Esophagus squamous epithelium (tissue), 5 donors: ENCODE measurements around the gene HK2. TPM values are rescaled to one million over a fixed set of nuclear protein-coding genes. Genes with fewer than 3 reads are reported as not detected.
"Not testable (repeated sequence)": the region's sequence is repeated elsewhere in the genome, so short reads cannot be mapped to it uniquely, and the experiment has no call there.

Experiments used
- DNase-seq: peaks from one replicate; lab custom pipeline; 2025; lab: John Stamatoyannopoulos, UW
- H3K27ac ChIP-seq, 4 donors: fragments of 200-600 bp; sonication (generic); one replicate each; pipeline ENCODE4 v1.5.1; 2016 to 2019; ENCODE audit warnings: mild to moderate bottlenecking in 1 of 4
- H3K27me3 ChIP-seq, 4 donors: fragments of 200-600 bp; sonication (generic); 1 replicate in 3 of 4; 2 replicates in 1 of 4; pipeline versions ENCODE4 v1.5.1 to v1.6.0; 2017 to 2021; ENCODE audit warnings: antibody characterized with exemption in 1 of 4
- H3K36me3 ChIP-seq, 3 donors: fragments of 200-600 bp; sonication (generic); one replicate each; pipeline ENCODE4 v1.5.1; 2016 to 2019
- H3K4me1 ChIP-seq, 3 donors: fragments of 200-600 bp; sonication (generic); one replicate each; pipeline ENCODE4 v1.5.1; 2017 to 2019
- H3K4me3 ChIP-seq, 4 donors: fragments of 200-600 bp; sonication (generic); 1 replicate in 3 of 4; 2 replicates in 1 of 4; pipeline ENCODE4 v1.5.1; 2016 to 2019; ENCODE audit warnings: mild to moderate bottlenecking in 2 of 4, moderate library complexity in 1 of 4
- H3K9me3 ChIP-seq, 3 donors: fragments of 200-600 bp; sonication (generic); one replicate each; pipeline ENCODE4 v1.5.1; 2016 to 2019
- POLR2A ChIP-seq, 4 donors: fragments of 450-650 bp; IDR thresholded peaks; one replicate each; pipeline ENCODE4 v1.6.1; 2017; ENCODE audit warnings: antibody characterized with exemption in 4 of 4, mild to moderate bottlenecking in 4 of 4, moderate library complexity in 3 of 4
- WGBS, 2 donors: methylation state at CpG; one replicate each; pipeline ENCODE4 v1.1.5; 2018; 5-methylcytosine and 5-hydroxymethylcytosine counted together
- intact Hi-C: fragments of 100-400 bp; cut with DNase I; formaldehyde crosslinking; loops from one replicate; pipeline ENCODE4 v1.15.0; 2022
- total RNA-seq, 4 donors: library from RNA; depleted of rRNA; stranded (reverse); fragments of >200 nt; gene quantifications; one replicate each; pipeline ENCODE4 v1.1.0, GENCODE V29; 2016
- TF ChIP-seq, protein P1 (sequence below), 6 experiments: fragments of 450-650 bp in 4 of 6; fragments of 200-600 bp in 2 of 6; sonication (generic) in 2 of 6; IDR thresholded peaks; one replicate each; pipeline ENCODE4 v1.5.1; 2016 to 2019; ENCODE audit warnings: antibody characterized with exemption in 6 of 6, mild to moderate bottlenecking in 4 of 6, moderate library complexity in 4 of 6
- donor health status: DM: yes; HTN: yes; CAD: no.

The HK2 gene
- total RNA-seq, 4 donors from 2014 or later: 11.2 to 45.4 (median 25.1) TPM

DNA sequence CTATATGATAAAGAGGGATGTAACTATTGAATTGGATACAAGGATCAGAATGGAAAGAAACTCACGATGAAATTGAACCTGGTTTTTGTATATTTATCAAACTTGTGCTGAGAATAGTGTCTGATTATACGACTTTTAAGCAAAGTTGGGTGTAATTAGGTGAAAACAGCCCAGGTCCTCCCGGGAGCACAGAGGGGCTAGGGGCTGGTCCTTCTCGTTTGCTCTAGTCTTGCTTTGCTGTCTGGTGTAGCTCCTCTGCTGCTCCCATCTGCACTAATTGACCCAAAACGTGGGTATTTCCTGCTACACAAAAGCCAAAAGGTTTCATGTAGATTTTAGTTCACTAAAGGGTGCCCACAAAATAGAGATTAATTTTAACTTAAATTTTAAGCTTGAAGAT is 58.7 kb downstream of the HK2 start:
- Histone ChIP-seq H3K36me3 (peaks cover 0 to 39% (median 0%) of the 10 kb centered on the region in 3 donors), H3K27me3 (no peaks in the 10 kb centered on the region), H3K27ac (no peak overlapping the region), H3K4me1 (peaks cover 0 to 11% (median 0%) of the 10 kb centered on the region in 3 donors), H3K4me3 (no peak overlapping the region), H3K9me3 (no peaks in the 10 kb centered on the region)
- no peak for DNase-seq
- intact Hi-C loops: no loop called here
- no peak for TF ChIP-seq POLR2A (IDR thresholded peaks at IDR 0.05)
- TF ChIP-seq, protein P1, sequence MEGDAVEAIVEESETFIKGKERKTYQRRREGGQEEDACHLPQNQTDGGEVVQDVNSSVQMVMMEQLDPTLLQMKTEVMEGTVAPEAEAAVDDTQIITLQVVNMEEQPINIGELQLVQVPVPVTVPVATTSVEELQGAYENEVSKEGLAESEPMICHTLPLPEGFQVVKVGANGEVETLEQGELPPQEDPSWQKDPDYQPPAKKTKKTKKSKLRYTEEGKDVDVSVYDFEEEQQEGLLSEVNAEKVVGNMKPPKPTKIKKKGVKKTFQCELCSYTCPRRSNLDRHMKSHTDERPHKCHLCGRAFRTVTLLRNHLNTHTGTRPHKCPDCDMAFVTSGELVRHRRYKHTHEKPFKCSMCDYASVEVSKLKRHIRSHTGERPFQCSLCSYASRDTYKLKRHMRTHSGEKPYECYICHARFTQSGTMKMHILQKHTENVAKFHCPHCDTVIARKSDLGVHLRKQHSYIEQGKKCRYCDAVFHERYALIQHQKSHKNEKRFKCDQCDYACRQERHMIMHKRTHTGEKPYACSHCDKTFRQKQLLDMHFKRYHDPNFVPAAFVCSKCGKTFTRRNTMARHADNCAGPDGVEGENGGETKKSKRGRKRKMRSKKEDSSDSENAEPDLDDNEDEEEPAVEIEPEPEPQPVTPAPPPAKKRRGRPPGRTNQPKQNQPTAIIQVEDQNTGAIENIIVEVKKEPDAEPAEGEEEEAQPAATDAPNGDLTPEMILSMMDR (IDR thresholded peaks at IDR 0.05): no peak
- WGBS, 2 donors: 81 to 87% methylated on average over 5 of the region's 5 CpGs

DNA sequence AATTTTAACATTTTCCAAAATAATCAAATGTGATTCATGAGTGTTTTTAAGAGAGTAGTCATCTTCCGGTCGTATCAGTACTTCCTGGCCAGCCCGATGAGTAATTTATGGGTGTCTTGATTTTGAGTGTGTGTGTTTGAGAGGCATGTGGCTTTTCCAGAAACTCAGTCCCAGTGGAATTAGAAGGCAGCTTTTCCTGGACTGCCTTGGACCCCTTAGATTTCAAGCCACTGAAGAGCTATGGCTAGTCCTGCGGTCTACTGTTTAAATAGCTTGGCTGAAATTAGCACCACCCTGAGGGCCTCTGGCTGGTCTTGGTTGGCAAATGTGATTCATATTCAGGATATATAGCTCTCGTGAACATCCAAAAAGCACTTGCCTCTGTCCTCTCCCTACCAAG is 59.4 kb downstream of the HK2 start:
- H3K9me3 ChIP-seq: no peaks in the 10 kb centered on the region
- no peak for TF ChIP-seq POLR2A (IDR thresholded peaks at IDR 0.05)
- TF ChIP-seq, protein P1 (IDR thresholded peaks at IDR 0.05): no peak
- intact Hi-C loops: no loop called here
- no peak overlapping the region for H3K4me3 ChIP-seq
- peaks cover 0 to 32% (median 0%) of the 10 kb centered on the region in 3 donors for H3K36me3 ChIP-seq
- H3K27ac ChIP-seq: peak overlapping the region in 2 of 4 donors; percentile 18 to 25
- peaks cover 0 to 12% (median 0%) of the 10 kb centered on the region in 3 donors for H3K4me1 ChIP-seq
- no peak for DNase-seq
- no peaks in the 10 kb centered on the region for H3K27me3 ChIP-seq
- 25 to 27% methylated on average over 5 of the region's 5 CpGs for WGBS, 2 donors

DNA sequence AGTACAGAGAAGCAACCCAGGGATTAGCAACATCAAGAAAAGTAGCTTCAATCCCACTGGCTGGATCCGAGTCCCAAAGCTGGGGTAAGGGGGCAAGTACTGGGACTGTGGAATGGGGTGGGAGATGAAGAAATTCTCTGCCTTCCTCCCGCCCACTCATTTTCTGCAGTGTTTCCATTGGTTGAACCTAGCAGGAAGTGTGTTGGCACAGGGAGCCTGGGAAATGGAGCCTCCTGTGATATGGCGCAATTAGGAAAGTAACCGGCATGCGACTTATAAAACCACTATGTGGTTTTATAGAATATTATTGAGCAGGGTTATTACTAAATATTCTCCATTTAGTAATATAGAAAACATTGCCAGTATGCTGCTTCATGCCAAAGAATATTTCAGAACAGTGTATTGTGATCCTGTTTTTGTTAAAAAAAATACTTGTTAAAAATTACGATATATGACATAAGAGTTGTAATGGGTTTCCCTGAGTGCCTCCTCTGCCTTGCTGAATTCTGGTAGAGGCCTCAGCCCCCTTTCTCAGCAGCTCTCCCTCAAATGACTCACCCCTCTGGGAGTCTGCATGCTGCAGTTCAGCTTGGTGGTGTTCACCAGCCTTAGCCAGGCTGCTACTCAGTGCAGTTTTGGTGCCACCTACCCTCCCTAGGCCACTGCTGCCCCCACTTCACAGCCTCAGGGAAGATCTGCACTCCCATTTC is 60.5 kb downstream of the HK2 start:
- 83 to 93% methylated on average over 6 of the region's 6 CpGs for WGBS, 2 donors
- Histone ChIP-seq H3K27ac (no peak overlapping the region), H3K4me1 (peaks cover 0 to 12% (median 0%) of the 10 kb centered on the region in 3 donors), H3K9me3 (no peaks in the 10 kb centered on the region), H3K36me3 (peaks cover 0 to 21% (median 0%) of the 10 kb centered on the region in 3 donors), H3K4me3 (no peak overlapping the region), H3K27me3 (no peaks in the 10 kb centered on the region)
- intact Hi-C loops: no loop called here
- no peak for DNase-seq
- TF ChIP-seq, protein P1 (IDR thresholded peaks at IDR 0.05): no peak
- no peak for TF ChIP-seq POLR2A (IDR thresholded peaks at IDR 0.05)

DNA sequence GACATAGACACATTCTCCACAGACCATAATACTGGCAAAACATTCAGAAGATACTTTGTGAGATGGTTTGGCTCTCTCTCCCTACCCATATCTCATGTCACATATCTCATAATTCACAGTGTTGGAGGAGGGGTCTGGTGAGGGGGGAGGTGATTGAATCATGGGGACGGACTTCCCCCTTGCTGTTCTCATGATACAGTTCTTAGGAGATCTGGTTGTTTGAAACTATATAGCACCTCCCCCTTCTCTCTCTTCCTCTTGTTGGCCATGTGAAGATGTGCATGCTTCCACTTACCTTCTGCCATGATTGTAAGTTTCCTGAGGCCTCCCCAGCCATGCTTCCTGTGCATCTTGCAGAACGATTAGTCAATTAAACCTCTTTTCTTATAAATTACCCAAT is 61.1 kb downstream of the HK2 start:
- no peak overlapping the region for H3K27ac ChIP-seq
- WGBS, 2 donors: 82% methylated on average over 2 of the region's 2 CpGs
- no peaks in the 10 kb centered on the region for H3K9me3 ChIP-seq
- DNase-seq: no peak
- H3K4me3 ChIP-seq: no peak overlapping the region
- no peaks in the 10 kb centered on the region for H3K27me3 ChIP-seq
- intact Hi-C loops: no loop called here
- H3K4me1 ChIP-seq: peaks cover 0 to 12% (median 0%) of the 10 kb centered on the region in 3 donors
- TF ChIP-seq POLR2A (IDR thresholded peaks at IDR 0.05): no peak
- TF ChIP-seq, protein P1 (IDR thresholded peaks at IDR 0.05): no peak
- H3K36me3 ChIP-seq: peaks cover 0 to 15% (median 0%) of the 10 kb centered on the region in 3 donors

DNA sequence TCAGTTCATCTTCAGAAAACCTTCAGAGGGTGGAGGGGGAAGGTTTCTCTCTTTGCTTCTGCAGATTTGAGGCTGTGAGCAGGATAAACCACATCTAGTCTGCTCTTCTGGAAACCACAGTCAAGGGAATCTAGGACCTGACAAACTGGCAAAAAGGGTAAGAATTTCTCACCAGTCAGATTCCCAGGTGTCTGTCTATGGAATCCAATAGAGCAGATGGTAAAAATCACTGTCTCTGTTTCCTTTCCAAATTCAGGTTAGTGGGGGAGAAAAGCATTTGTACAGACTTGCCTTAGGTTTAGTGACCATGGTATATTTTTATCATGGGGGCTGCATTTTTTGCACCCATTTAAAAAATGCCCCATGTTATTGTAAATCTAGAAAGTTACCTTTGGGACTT is 62.3 kb downstream of the HK2 start:
- peaks cover 0 to 12% (median 0%) of the 10 kb centered on the region in 3 donors for H3K4me1 ChIP-seq
- H3K27me3 ChIP-seq: no peaks in the 10 kb centered on the region
- no peak overlapping the region for H3K27ac ChIP-seq
- H3K4me3 ChIP-seq: no peak overlapping the region
- no peaks in the 10 kb centered on the region for H3K9me3 ChIP-seq
- TF ChIP-seq POLR2A (IDR thresholded peaks at IDR 0.05): no peak
- TF ChIP-seq, protein P1 (IDR thresholded peaks at IDR 0.05): no peak
- H3K36me3 ChIP-seq: peaks cover 0 to 3% (median 0%) of the 10 kb centered on the region in 3 donors
- no peak for DNase-seq
- intact Hi-C loops: no loop called here

DNA sequence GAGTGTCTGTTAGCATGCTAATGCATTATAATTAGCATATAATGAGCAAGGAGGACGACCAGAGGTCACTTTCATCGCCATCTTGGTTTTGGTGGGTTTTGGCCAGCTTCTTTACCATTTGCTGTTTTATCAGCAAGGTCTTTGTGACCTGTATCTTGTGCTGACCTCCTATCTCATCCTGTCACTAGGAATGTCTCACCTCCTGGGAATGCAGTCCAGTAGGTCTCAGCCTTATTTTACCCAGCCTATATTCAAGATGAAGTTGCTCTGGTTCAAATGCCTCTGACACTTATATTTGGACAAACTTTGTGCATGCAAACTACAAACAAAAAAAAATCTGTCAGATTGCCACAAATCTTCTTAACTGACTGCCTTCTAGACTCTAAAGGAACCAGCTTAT is 66.3 kb downstream of the HK2 start:
- H3K4me3 ChIP-seq, intact Hi-C loops, H3K9me3 ChIP-seq, H3K27ac ChIP-seq, H3K4me1 ChIP-seq, DNase-seq, H3K27me3 ChIP-seq, H3K36me3 ChIP-seq: not testable (repeated sequence)
- WGBS, 2 donors: 81 to 84% methylated on average over 2 of the region's 2 CpGs
